ENCODE measurements around the gene TMEM202.

- TF ChIP-seq CTCF (IDR thresholded peaks at IDR 0.05) (no peak), EP300 (IDR thresholded peaks at IDR 0.05) (no peak), POLR2A (IDR thresholded peaks at IDR 0.05) (no peak)
These were observed 25.7 kb upstream of the TMEM202 start for GRCh38 chr15:72372361-72372760.
